Thyroid gland (tissue), 4 donors: ENCODE results near the gene HOXB2.

Experiments
- POLR2A ChIP-seq, 2 donors: fragments of 450-650 bp; IDR thresholded peaks; one replicate each; pipeline ENCODE4 v1.6.1; 2017; ENCODE audit warnings: antibody characterized with exemption in 2 of 2, mild to moderate bottlenecking in 2 of 2, moderate library complexity in 1 of 2
- TF ChIP-seq, protein P1 (sequence below), 6 experiments: fragments of 200-600 bp in 3 of 6; fragments of 450-650 bp in 3 of 6; sonication (generic) in 3 of 6; IDR thresholded peaks; one replicate each; pipeline ENCODE4 v1.5.1; 2016 to 2019; ENCODE audit warnings: antibody characterized with exemption in 6 of 6, mild to moderate bottlenecking in 2 of 6, inconsistent platforms in 1 of 6, moderate library complexity in 1 of 6

DNA sequence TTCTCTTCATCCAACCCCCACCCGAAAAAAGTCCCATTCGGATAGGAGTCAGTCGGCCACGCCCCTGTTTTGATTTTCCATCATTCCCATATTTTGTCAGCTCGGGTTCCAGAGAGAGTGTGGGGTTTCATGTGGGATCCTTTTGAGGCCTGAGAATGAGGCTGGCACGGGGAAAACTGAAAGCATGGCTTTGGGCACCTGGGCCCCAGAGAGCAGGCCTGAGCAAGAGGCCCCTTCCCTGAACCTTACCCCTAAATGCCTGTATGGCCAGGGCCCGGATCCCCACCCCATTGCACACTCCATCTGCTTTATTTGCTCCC, 37.8 kb upstream of the HOXB2 start:
- TF ChIP-seq, protein P1, sequence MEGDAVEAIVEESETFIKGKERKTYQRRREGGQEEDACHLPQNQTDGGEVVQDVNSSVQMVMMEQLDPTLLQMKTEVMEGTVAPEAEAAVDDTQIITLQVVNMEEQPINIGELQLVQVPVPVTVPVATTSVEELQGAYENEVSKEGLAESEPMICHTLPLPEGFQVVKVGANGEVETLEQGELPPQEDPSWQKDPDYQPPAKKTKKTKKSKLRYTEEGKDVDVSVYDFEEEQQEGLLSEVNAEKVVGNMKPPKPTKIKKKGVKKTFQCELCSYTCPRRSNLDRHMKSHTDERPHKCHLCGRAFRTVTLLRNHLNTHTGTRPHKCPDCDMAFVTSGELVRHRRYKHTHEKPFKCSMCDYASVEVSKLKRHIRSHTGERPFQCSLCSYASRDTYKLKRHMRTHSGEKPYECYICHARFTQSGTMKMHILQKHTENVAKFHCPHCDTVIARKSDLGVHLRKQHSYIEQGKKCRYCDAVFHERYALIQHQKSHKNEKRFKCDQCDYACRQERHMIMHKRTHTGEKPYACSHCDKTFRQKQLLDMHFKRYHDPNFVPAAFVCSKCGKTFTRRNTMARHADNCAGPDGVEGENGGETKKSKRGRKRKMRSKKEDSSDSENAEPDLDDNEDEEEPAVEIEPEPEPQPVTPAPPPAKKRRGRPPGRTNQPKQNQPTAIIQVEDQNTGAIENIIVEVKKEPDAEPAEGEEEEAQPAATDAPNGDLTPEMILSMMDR (IDR thresholded peaks at IDR 0.05): no peak
- no peak for TF ChIP-seq POLR2A (IDR thresholded peaks at IDR 0.05)
